Measurements from ENCODE around the gene SMYD3. TPM values are rescaled to one million over a fixed set of nuclear protein-coding genes. Genes with fewer than 3 reads are reported as not detected.

Gene SMYD3
- total RNA-seq, 2 experiments from 2014 or later, result 22.6 to 24.6 TPM

- Mint-ChIP-seq H3K27ac (no peak overlapping the region), H3K27me3 (no peaks in the 10 kb centered on the region), H3K9me3 (peaks cover 18% of the 10 kb centered on the region), H3K4me3 (no peak overlapping the region), H3K4me1 (ENCODE audit: low read depth) (peaks cover 8% of the 10 kb centered on the region), H3K36me3 (ENCODE audit: low read depth) (peaks cover 2% of the 10 kb centered on the region)
- POLR2A ChIA-PET, result interaction anchor here (0.6 to 1.0 kb wide), 2 partner anchors 22 to 539 kb away, joined by 3 read pairs; no protein-coding TSS in a partner anchor
- CTCF ChIA-PET, result interaction anchor here (1.6 kb wide), 1 partner anchor 16 kb away, joined by 3 read pairs; no protein-coding TSS in a partner anchor
- intact Hi-C loops (cut with micrococcal nuclease), result no loop called here
- DNase-seq, result no peak
- TF ChIP-seq CTCF (IDR thresholded peaks at IDR 0.05), result no peak
- no peak for ATAC-seq
These were observed 9.0 kb upstream of the SMYD3 start for GRCh38 chr1:246516126-246516525.

GRCh38 chr1:246515390-246516005 is 8.4 kb upstream of the SMYD3 start:
- Mint-ChIP-seq H3K4me3 (no peak overlapping the region), H3K36me3 (ENCODE audit: low read depth) (peaks cover 2% of the 10 kb centered on the region), H3K27ac (no peak overlapping the region), H3K4me1 (ENCODE audit: low read depth) (peaks cover 8% of the 10 kb centered on the region), H3K9me3 (peaks cover 18% of the 10 kb centered on the region), H3K27me3 (no peaks in the 10 kb centered on the region)
- DNase-seq (no peak), ATAC-seq (no peak)
- ChIA-PET CTCF (interaction anchor here (1.6 kb wide), 1 partner anchor 17 kb away, joined by 3 read pairs; no protein-coding TSS in a partner anchor), POLR2A (no interaction called here)
- intact Hi-C loops (cut with micrococcal nuclease), result no loop called here
- TF ChIP-seq CTCF (IDR thresholded peaks at IDR 0.05), result no peak

- Mint-ChIP-seq H3K36me3 (ENCODE audit: low read depth) (peaks cover 2% of the 10 kb centered on the region), H3K27ac (no peak overlapping the region), H3K9me3 (peaks cover 18% of the 10 kb centered on the region), H3K4me3 (no peak overlapping the region), H3K4me1 (ENCODE audit: low read depth) (peaks cover 8% of the 10 kb centered on the region), H3K27me3 (no peaks in the 10 kb centered on the region)
- ATAC-seq, result no peak
- no peak for DNase-seq
- CTCF ChIA-PET, result interaction anchor here (1.0 to 1.8 kb wide), 3 partner anchors 8 to 21 kb away, joined by 3 to 4 read pairs (median 4); no protein-coding TSS in a partner anchor
- intact Hi-C loops (cut with micrococcal nuclease), result no loop called here
- POLR2A ChIA-PET, result interaction anchor here (1.0 kb wide), 1 partner anchor 53 kb away, joined by 3 read pairs; the partner anchor contains the start of genes CNST and TFB2M
- no peak for TF ChIP-seq CTCF (IDR thresholded peaks at IDR 0.05)
These were observed 6.7 kb upstream of the SMYD3 start for GRCh38 chr1:246513619-246514343.

GRCh38 chr1:246513041-246513440 is 6.0 kb upstream of the SMYD3 start:
- Mint-ChIP-seq H3K9me3 (peaks cover 18% of the 10 kb centered on the region), H3K36me3 (ENCODE audit: low read depth) (peaks cover 2% of the 10 kb centered on the region), H3K27ac (no peak overlapping the region), H3K27me3 (no peaks in the 10 kb centered on the region), H3K4me3 (no peak overlapping the region), H3K4me1 (ENCODE audit: low read depth) (peaks cover 8% of the 10 kb centered on the region)
- no peak for ATAC-seq
- CTCF ChIA-PET, result interaction anchor here (1.8 kb wide), 1 partner anchor 8 kb away, joined by 4 read pairs; no protein-coding TSS in a partner anchor
- DNase-seq, result no peak
- intact Hi-C loops (cut with micrococcal nuclease), result no loop called here
- no peak for TF ChIP-seq CTCF (IDR thresholded peaks at IDR 0.05)
- POLR2A ChIA-PET, result interaction anchor here (1.0 kb wide), 1 partner anchor 53 kb away, joined by 3 read pairs; the partner anchor contains the start of genes CNST and TFB2M

- peaks cover 2% of the 10 kb centered on the region for H3K36me3 Mint-ChIP-seq (ENCODE audit: low read depth)
- H3K27me3 Mint-ChIP-seq, result no peaks in the 10 kb centered on the region
- ATAC-seq, result no peak
- no peak for DNase-seq
- no peak for TF ChIP-seq CTCF (IDR thresholded peaks at IDR 0.05)
- POLR2A ChIA-PET, result no interaction called here
- H3K4me1 Mint-ChIP-seq (ENCODE audit: low read depth), result peaks cover 11% of the 10 kb centered on the region
- no peak overlapping the region for H3K27ac Mint-ChIP-seq
- peaks cover 18% of the 10 kb centered on the region for H3K9me3 Mint-ChIP-seq
- CTCF ChIA-PET, result interaction anchor here (1.8 kb wide), 1 partner anchor 7 kb away, joined by 4 read pairs; no protein-coding TSS in a partner anchor
- no peak overlapping the region for H3K4me3 Mint-ChIP-seq
- intact Hi-C loops (cut with micrococcal nuclease), result no loop called here
These were observed 5.6 kb upstream of the SMYD3 start for GRCh38 chr1:246512635-246513034.
